ENCODE data around the gene PTH2R. TPM values are rescaled to one million over a fixed set of nuclear protein-coding genes. Genes with fewer than 3 reads are reported as not detected.
"Not testable (repeated sequence)": the region's sequence is repeated elsewhere in the genome, so short reads cannot be mapped to it uniquely, and the experiment has no call there.

The PTH2R gene
- total RNA-seq, 4 donors from 2014 or later = not detected

- WGBS, 2 donors = 84 to 85% methylated on average over 3 of the region's 3 CpGs
- Histone ChIP-seq H3K27ac (no peak overlapping the region), H3K9me3 (no peaks in the 10 kb centered on the region), H3K36me3 (no peaks in the 10 kb centered on the region), H3K27me3 (peaks cover 0 to 15% (median 0%) of the 10 kb centered on the region in 4 donors), H3K4me1 (no peaks in the 10 kb centered on the region), H3K4me3 (no peak overlapping the region)
- no peak for TF ChIP-seq CTCF (IDR thresholded peaks at IDR 0.05)
- no peak for TF ChIP-seq POLR2A (IDR thresholded peaks at IDR 0.05)
- intact Hi-C loops (cut with DNase I) = no loop called here
- no peak for DNase-seq
Measured at GRCh38 chr2:208379192-208379591, 27.4 kb upstream of the PTH2R start.

GRCh38 chr2:208384637-208385036 is 22.0 kb upstream of the PTH2R start:
- peaks cover 0 to 10% (median 0%) of the 10 kb centered on the region in 4 donors for H3K27me3 ChIP-seq
- no peaks in the 10 kb centered on the region for H3K9me3 ChIP-seq
- DNase-seq = no peak
- no peaks in the 10 kb centered on the region for H3K36me3 ChIP-seq
- no peak overlapping the region for H3K27ac ChIP-seq
- intact Hi-C loops (cut with DNase I) = no loop called here
- H3K4me3 ChIP-seq = no peak overlapping the region
- WGBS, 2 donors = 70 to 76% methylated on average over 4 of the region's 4 CpGs
- no peaks in the 10 kb centered on the region for H3K4me1 ChIP-seq
- no peak for TF ChIP-seq CTCF (IDR thresholded peaks at IDR 0.05)
- no peak for TF ChIP-seq POLR2A (IDR thresholded peaks at IDR 0.05)

GRCh38 chr2:208386541-208386940 is 20.1 kb upstream of the PTH2R start:
- Histone ChIP-seq H3K4me1 (no peaks in the 10 kb centered on the region), H3K36me3 (no peaks in the 10 kb centered on the region), H3K9me3 (no peaks in the 10 kb centered on the region), H3K4me3 (no peak overlapping the region), H3K27ac (no peak overlapping the region), H3K27me3 (peaks cover 0 to 10% (median 0%) of the 10 kb centered on the region in 4 donors)
- no peak for DNase-seq
- intact Hi-C loops (cut with DNase I) = no loop called here
- TF ChIP-seq POLR2A (IDR thresholded peaks at IDR 0.05) (no peak), CTCF (IDR thresholded peaks at IDR 0.05) (no peak)
- 28 to 32% methylated on average over 2 of the region's 2 CpGs for WGBS, 2 donors

- 78 to 82% methylated on average over 3 of the region's 3 CpGs for WGBS, 2 donors
- Histone ChIP-seq H3K9me3 (peaks cover 0 to 13% (median 0%) of the 10 kb centered on the region in 3 donors), H3K4me1 (no peaks in the 10 kb centered on the region), H3K36me3 (no peaks in the 10 kb centered on the region), H3K27me3 (no peaks in the 10 kb centered on the region), H3K27ac (no peak overlapping the region), H3K4me3 (no peak overlapping the region)
- intact Hi-C loops (cut with DNase I) = no loop called here
- no peak for TF ChIP-seq POLR2A (IDR thresholded peaks at IDR 0.05)
- TF ChIP-seq CTCF (IDR thresholded peaks at IDR 0.05) = no peak
- no peak for DNase-seq
Measured at GRCh38 chr2:208389940-208390339, 16.7 kb upstream of the PTH2R start.

GRCh38 chr2:208392300-208392699 is 14.3 kb upstream of the PTH2R start:
- no peaks in the 10 kb centered on the region for H3K4me1 ChIP-seq
- peaks cover 0 to 6% (median 0%) of the 10 kb centered on the region in 4 donors for H3K27me3 ChIP-seq
- peaks cover 0 to 15% (median 0%) of the 10 kb centered on the region in 3 donors for H3K9me3 ChIP-seq
- intact Hi-C loops (cut with DNase I) = no loop called here
- no peak for DNase-seq
- TF ChIP-seq CTCF (IDR thresholded peaks at IDR 0.05) (no peak), POLR2A (IDR thresholded peaks at IDR 0.05) (no peak)
- H3K4me3 ChIP-seq = no peak overlapping the region
- H3K36me3 ChIP-seq = no peaks in the 10 kb centered on the region
- WGBS, 2 donors = 65% methylated on average over 2 to 3 of the region's 3 CpGs
- H3K27ac ChIP-seq = no peak overlapping the region

- H3K27me3 ChIP-seq = peaks cover 0 to 30% (median 0%) of the 10 kb centered on the region in 4 donors
- H3K36me3 ChIP-seq; H3K4me3 ChIP-seq; H3K27ac ChIP-seq; H3K4me1 ChIP-seq; intact Hi-C loops (cut with DNase I); DNase-seq: not testable (repeated sequence)
- H3K9me3 ChIP-seq = peaks cover 0 to 15% (median 0%) of the 10 kb centered on the region in 3 donors
- WGBS, 2 donors = 93% methylated on average over 4 of the region's 4 CpGs
Measured at GRCh38 chr2:208396796-208397195, 9.8 kb upstream of the PTH2R start.
